ENCODE measurements around the gene FOLR1.
A peak's percentile ranks its signal among the peaks of the same experiment; 100 is the strongest.

Gene FOLR1

DNA sequence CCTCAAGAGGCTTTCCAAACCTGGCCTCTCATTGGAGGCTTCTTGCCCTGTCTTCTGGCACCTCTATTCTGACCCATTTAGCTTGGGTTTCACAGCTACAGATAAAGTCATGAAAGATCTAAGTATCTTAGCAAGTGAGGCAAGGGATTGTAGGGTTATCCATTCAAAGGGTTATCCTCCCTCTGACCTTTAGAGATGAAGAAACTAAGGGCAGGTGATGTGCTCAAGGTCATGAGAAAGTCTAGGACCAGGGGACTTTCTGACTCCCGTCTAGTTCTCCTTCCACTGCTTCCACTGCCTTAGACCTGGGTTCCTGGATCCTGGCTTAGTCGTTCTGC is 44.8 kb downstream of the FOLR1 start:
- no peak for DNase-seq

DNA sequence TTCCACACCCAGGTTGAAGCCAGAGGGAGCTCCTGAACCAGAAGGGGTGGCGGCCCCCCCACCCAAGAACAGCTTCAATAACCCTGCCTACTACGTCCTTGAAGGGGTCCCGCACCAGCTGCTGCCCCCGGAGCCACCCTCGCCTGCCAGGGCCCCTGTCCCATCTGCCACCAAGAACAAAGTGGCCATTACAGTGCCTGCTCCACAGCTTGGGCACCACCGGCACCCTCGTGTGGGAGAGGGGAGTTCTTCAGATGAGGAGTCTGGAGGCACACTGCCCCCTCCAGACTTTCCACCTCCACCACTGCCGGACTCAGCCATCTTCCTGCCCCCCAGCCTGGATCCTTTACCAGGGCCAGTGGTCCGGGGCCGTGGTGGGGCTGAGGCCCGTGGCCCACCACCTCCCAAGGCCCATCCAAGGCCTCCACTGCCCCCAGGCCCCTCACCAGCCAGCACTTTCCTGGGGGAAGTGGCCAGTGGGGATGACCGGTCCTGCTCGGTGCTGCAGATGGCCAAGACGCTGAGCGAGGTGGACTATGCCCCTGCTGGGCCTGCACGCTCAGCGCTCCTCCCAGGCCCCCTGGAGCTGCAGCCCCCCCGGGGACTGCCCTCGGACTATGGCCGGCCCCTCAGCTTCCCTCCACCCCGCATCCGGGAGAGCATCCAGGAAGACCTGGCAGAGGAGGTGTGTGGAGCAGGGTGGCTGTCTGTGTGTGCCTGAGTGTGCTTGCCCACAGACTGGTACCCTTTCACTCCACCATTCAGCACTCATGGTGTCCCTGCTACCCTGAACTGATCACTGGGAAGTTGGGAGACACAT is 45.4 kb downstream of the FOLR1 start:
- no peak for DNase-seq

DNA sequence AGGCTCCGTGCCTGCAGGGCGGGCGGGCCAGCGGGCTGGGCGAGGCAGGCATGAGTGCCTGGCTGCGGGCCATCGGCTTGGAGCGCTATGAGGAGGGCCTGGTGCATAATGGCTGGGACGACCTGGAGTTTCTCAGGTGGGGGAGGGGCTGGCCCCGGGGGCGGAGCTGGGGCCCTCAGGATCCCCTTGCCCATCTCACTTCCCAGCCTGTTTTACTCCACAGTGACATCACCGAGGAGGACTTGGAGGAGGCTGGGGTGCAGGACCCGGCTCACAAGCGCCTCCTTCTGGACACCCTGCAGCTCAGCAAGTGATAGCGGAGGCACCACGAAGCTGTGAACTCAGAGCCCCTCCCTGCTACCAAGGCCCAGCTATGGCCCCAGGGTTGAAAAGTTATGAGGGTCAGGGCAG is 46.1 kb downstream of the FOLR1 start:
- DNase-seq = peak; percentile 56

DNA sequence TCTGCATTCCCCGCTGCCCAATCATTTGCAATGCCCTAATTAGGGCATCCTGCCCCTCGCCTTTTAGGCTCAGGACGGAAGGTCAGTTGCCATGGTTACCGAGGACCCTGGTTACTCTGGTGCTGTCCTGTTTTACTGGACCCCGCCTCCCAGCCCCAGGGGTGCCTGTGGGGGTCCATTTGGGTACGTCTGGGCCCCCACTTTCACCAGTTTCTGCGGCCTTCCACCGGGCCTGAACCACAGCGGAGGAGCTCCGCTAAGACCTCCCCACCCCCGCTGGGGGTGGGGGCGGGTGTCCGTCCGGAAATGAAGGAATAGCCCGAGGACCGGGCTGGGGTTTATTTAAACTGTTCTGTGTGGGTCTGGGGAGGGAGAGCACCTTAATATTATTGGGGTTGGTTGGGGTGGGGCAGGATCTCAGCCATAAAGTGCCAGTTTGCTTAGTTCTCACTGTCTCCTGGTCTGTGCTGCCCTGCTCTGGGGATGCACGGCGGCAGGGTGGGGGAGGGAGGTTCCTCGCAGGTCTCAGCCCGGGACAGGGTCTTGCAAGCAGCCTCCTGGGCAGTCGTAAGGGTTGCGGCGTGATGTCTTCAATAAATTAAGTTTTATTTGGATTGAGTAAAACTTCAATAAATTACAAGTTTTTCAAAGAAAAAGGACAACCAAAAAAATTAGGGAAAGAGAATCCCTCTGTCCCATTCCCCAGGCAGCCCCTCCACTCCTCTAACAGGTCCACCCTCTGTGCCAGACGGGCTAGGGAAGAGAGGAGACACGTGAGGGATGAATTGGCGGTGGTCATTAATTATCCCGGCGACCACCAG is 46.8 kb downstream of the FOLR1 start:
- no peak for DNase-seq

DNA sequence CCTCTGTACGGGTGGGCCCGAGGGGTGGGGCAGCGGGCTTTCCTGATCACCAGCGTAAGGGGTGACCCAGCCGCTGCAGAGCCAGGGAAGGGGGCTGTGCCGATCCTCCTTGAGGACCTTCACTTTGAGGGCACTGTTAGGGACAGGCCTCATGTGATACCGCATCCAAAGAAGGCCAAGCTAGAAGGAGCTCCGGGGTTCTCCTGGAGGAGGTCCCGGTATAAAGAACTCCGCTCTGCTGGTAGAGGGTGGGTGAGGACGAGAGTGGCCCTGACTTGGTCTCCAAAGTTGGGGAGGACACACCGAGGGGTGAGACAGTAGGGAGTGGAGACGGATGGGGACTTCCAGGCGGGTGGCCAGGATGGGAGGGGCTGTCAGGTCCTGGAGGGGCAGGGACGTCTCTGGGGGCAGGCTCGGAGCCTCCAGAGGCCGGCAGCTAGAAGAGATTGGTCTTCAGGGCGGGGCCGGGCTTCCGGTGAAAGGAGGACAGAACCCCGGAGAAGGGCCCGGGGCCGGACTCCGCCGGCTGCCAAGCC is 47.4 kb downstream of the FOLR1 start:
- no peak for DNase-seq

DNA sequence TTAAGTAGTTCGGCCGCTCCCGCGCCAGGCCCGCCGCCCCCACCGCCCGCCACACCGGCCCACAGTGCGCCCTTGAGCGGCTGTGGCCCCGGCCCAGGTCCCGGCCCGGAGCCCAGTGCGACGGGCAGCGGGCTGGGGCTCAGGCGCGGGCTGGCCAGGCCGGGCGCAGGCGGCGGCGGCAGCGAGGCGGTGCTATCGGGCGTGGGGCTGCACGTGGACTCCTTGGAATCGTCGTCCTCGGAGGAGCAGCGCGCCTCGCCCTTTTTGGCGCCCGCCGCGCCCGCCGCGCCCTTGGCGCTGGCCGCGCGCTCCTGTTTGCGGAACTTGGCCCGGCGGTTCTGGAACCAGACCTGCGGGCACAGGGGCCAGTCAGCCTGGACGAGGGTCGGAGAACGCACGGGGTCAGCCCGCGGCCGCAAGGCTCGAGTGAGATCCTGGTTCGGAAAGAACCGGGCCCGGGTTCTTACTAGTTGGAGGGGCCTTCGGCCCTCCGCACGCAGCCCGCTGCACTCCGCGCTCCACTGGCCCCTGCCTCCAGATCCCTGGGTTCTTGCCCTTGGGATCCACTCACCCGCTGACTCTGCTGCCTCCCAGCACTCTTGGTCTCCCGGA is 48.0 kb downstream of the FOLR1 start:
- DNase-seq = no peak

DNA sequence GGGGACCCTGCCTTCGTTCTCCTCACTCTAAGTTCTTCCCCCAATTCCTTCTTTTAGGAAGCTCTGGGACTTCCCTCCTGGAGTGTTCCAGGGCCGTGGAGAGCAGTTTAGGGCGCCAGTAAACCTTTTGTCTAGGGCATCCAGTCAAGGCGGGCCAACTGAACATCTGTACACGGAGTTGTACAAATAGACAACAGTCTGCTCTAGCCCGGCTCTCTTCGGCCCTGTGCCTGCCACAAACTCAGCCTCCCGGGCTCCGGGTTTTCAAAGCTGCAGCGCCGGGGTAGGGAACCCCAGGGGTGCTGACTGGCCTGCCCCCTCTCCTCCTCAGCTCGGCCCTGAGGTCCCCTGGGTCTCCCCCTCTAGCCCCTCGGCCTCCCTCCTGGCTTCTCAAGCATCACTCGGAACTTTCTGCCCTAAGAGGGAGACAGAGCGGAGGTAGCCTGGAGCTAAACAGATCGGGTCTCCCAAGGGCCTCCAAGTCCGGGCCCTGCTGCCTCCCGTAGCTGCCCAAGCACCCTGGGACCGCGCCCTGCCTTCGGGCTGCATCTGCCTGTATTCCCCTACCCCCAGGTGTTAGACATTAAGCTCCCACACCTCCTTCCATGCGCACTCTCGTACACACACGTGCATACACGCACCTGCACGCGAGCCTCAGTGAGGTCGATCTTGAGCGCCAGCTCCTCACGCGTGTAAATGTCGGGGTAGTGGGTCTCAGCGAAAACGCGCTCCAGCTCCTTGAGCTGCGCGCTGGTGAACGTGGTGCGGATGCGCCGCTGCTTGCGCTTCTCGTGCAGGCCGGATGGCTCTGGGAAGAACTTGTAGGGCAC is 48.7 kb downstream of the FOLR1 start:
- no peak for DNase-seq

DNA sequence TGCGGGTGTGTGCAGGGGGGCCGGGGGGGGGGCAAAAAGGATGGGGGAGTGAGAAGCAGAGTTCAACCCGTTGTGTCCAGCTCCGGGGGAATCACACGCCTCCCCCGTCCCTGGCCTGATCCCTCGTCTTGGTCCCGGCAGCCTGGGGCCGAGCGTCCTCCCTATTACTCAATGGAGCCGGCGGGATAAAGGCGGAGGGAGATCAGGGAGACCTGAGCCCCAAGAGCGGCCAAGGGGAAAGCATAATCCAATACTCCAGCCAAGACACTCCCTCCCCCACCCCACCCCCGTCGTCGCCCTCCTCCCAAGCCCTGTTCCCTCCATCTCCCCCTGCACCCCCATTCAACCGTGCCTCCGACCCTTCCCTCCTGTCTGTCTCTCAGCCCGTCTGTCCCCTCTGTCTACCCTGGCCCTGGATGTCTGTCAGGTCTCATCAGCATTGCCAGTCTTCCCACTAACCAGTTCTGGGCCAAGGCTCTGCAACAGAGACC is 49.4 kb downstream of the FOLR1 start:
- no peak for DNase-seq

DNA sequence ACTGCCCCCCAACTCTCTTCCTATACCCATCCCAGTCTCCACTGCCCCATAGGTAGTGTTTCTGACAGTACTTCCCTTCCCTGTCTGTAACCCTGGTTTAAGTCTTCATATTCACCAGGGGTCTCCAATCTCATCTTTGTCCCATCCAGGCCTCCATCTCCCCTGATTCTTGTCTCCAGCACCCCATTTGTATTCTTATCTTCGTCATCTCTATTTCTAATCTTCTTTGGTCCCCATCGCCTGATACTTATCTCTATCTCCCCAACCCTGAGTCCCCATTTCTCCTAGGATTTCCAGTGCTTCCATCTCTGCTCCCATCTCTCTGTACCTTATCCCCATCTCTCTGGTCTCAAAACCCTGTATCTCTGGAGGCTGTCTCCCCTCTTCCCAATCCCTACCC is 50.2 kb downstream of the FOLR1 start:
- DNase-seq = no peak

DNA sequence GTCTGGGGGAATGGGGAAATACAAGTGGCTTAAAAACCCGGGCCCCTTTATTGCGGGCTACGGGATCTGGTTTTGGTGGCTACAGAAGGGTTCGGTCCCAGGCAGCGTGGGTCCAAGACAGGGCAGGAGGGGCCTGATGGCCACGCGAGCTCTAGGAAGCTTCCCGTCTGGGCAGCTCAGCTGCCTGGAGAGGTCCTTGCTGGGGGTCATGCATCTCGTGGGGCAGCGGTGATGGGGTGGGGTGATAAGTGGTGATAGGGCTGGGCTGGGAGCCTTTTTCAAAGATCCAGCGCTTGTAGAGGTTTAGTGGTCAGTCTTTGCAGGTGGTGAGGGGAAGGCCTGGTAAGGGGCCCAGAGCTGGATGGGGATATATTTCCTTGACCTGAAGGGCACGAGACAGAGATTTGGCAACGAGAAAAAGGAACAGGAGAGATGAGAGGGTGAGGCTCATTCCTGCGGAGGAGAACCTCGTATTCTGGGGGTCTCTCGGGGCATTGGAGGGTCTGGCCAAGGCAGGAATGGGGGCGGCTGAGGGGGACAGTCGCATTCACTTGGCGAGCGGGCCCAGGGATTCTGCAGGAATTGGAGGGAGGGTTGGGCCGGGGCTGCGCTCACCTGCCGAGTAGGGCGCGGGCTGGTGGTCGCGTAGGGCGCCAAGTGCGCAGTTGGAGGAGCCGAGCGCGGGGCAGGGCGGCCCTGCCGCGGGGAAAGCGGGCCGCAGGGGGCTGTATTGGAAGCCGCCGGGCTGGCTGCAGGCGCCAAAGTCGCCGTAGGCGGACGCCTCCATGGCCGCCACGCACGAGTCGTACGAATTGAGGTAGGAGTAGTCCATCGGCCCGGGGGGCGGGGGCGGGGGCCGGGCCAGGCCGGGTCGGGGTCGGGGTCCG is 51.5 kb downstream of the FOLR1 start:
- DNase-seq = no peak

DNA sequence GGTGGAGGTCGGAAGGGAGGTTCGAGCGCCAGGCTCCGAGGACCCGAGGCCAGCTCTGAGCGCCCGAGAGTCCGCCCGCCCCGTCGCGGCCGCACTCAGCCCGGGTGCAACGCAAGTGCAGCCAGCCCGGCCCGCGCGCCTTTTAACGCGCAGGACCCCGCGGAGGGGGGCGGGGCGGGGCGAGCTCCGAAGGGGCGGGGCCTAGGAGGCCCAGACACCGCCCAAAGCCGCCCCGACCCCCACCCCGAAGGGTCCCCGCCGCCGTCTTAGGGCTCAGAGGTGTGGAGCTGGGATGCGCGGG is 52.1 kb downstream of the FOLR1 start, which contains the start of gene PHOX2A:
TSS of gene PHOX2A (minus strand) at position 117 of the 301 bp plus-strand sequence. CDS start 172 bp downstream, outside the sequence.
- no peak for DNase-seq

DNA sequence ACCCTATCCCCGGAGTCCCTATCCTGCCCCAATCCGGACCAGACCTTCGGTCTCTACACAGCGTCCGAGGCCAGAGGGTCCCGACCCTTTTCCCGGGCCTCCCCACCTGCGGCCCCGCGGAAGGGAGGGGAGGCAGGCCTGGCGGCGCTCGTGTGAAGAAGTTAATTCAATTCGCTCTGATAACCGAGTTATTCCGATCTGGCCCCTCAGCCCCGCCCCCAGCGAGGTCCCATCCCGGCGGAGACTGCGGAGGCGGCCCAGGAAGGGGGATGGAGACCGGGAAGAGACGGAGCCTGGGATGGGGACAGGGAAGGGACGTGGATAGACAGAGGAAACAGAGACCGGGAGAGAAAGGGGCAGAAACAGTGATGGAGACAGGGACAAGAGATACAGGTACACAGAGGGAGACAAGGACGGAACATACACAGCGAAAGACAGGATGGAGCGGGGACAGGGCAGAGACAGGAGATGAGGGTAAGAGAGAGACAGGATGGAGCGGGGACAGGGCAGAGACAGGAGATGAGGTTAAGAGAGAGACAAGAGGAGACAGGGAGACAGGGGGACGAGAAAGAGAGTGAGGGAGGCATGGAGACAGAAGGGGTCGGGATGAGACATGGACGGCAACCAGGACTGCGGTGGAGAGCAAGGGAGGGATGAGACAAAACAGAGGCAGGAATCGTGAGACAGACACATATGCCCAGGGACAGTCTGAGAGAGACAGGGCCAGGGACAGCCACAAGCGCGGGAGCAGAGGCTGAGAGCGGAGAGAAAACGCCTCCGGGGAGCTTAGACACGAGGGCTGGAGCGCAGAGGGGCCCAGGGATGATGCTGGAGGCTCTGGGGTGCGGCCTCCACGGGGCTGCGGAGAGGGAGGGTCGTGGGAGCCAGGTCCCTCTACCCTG is 52.7 kb downstream of the FOLR1 start:
- DNase-seq = no peak

DNA sequence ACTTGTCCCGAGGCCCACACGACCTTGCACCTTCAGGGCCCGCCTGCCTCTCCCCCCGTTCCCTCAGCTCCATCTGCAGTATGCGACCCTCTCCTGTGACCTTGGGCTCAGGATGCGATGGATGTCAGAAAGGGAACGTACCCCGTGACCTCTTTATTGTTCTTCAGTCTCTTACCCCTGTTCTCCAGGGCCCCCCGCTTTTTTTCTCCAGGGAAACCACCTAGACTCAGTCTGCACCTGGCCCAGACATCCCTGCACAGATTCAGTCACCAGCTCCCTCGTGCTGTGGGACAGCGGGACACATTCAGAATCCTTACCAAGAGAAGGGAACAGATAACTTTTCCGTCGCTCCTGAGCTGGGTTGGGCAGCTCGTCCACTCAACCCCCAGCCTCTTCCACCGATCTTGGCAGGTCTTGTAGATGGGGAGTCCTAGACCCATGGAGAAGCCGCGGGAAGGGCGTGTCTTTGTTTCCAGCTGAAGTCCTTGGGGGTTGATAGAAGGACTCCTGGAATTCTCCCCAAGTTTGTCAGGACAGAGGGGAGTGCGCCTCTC is 53.4 kb downstream of the FOLR1 start:
- no peak for DNase-seq
